ENCODE data around the gene TARS2. TPM values are rescaled to one million over a fixed set of nuclear protein-coding genes. Genes with fewer than 3 reads are reported as not detected.

TARS2 gene
- total and polyA plus RNA-seq, 2 of the 13 experiments (the other 11 are each of a cell fraction or from before 2014, with no cell fraction given) = 21.3 to 22.8 TPM

GRCh38 chr1:150486966-150487762, at the start of gene TARS2 (continued):
- no peak for TF ChIP-seq ZFYVE20 (CRISPR knock-in tag; IDR thresholded peaks at IDR 0.05; ENCODE audit: borderline replicate concordance, low read depth)
- TF ChIP-seq ZNF205 (CRISPR knock-in tag; IDR thresholded peaks at IDR 0.05) = peak; percentile 57; the same call in 1 of the 2 replicates
- peak; percentile 76; the same call in 1 of the 2 replicates for TF ChIP-seq PITX1 (CRISPR knock-in tag; IDR thresholded peaks at IDR 0.05)
- peak; percentile 85 for TF ChIP-seq ELF3 (CRISPR knock-in tag; IDR thresholded peaks at IDR 0.05)
- no peak for TF ChIP-seq GLI4 (CRISPR knock-in tag; IDR thresholded peaks at IDR 0.05; ENCODE audit: borderline replicate concordance)
- no peak for TF ChIP-seq MZF1 (CRISPR knock-in tag; IDR thresholded peaks at IDR 0.05; ENCODE audit: borderline replicate concordance)
- TF ChIP-seq ARNT2 (CRISPR knock-in tag; IDR thresholded peaks at IDR 0.05; ENCODE audit: low read depth) = peak; percentile 44; the same call in 1 of the 2 replicates
- no peak for TF ChIP-seq EZH2 (conservative IDR thresholded peaks at IDR 0.05; ENCODE audit: low read depth, low read length)
- 0 out of 2 replicates have a peak, but pooled peaks have one; percentile 54 for TF ChIP-seq ZNF512B (CRISPR knock-in tag; IDR thresholded peaks at IDR 0.05; ENCODE audit: borderline replicate concordance)
- TF ChIP-seq ZNF589 (CRISPR knock-in tag; conservative IDR thresholded peaks at IDR 0.05) = peak; percentile 77; the same call in 1 of the 2 replicates
- no peak for TF ChIP-seq JDP2 (CRISPR knock-in tag; IDR thresholded peaks at IDR 0.05; ENCODE audit: borderline replicate concordance)
- TF ChIP-seq, protein P1, sequence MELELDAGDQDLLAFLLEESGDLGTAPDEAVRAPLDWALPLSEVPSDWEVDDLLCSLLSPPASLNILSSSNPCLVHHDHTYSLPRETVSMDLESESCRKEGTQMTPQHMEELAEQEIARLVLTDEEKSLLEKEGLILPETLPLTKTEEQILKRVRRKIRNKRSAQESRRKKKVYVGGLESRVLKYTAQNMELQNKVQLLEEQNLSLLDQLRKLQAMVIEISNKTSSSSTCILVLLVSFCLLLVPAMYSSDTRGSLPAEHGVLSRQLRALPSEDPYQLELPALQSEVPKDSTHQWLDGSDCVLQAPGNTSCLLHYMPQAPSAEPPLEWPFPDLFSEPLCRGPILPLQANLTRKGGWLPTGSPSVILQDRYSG (CRISPR knock-in tag; IDR thresholded peaks at IDR 0.05) = no peak
- TF ChIP-seq, protein P2, sequence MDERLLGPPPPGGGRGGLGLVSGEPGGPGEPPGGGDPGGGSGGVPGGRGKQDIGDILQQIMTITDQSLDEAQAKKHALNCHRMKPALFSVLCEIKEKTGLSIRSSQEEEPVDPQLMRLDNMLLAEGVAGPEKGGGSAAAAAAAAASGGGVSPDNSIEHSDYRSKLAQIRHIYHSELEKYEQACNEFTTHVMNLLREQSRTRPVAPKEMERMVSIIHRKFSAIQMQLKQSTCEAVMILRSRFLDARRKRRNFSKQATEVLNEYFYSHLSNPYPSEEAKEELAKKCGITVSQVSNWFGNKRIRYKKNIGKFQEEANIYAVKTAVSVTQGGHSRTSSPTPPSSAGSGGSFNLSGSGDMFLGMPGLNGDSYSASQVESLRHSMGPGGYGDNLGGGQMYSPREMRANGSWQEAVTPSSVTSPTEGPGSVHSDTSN (CRISPR knock-in tag; IDR thresholded peaks at IDR 0.05) = peak; percentile 100
- peak; percentile 48 for TF ChIP-seq CBX1 (IDR thresholded peaks at IDR 0.05; ENCODE audit: low read depth)
- peak; percentile 86 for TF ChIP-seq ZSCAN5A (CRISPR knock-in tag; IDR thresholded peaks at IDR 0.05; ENCODE audit: borderline replicate concordance)
- peak; percentile 60; the same call in 1 of the 2 replicates for TF ChIP-seq NR2C2 (CRISPR knock-in tag; IDR thresholded peaks at IDR 0.05; ENCODE audit: borderline replicate concordance)
- TF ChIP-seq ZC3H4 (CRISPR knock-in tag; IDR thresholded peaks at IDR 0.05; ENCODE audit: borderline replicate concordance) = no peak
- TF ChIP-seq, protein P3, sequence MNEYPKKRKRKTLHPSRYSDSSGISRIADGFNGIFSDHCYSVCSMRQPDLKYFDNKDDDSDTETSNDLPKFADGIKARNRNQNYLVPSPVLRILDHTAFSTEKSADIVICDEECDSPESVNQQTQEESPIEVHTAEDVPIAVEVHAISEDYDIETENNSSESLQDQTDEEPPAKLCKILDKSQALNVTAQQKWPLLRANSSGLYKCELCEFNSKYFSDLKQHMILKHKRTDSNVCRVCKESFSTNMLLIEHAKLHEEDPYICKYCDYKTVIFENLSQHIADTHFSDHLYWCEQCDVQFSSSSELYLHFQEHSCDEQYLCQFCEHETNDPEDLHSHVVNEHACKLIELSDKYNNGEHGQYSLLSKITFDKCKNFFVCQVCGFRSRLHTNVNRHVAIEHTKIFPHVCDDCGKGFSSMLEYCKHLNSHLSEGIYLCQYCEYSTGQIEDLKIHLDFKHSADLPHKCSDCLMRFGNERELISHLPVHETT (CRISPR knock-in tag; conservative IDR thresholded peaks at IDR 0.05) = peak; percentile 53; the same call in 1 of the 2 replicates
